Breast epithelium (tissue), 4 donors: Measurements from ENCODE around the gene DDO. TPM values are rescaled to one million over a fixed set of nuclear protein-coding genes. Genes with fewer than 3 reads are reported as not detected.

ENCODE experiments used
- DNase-seq, 2 donors: peaks; one replicate each; pipeline ENCODE4 v3.0.0-alpha.2; 2019; ENCODE audit warnings: low spot score in 2 of 2
- H3K27ac ChIP-seq, 2 donors: fragments of 200-600 bp; sonication (generic) in 1 of 2; one replicate each; pipeline ENCODE4 v1.5.1; 2016 to 2019; ENCODE audit warnings: mild to moderate bottlenecking in 1 of 2
- H3K27me3 ChIP-seq, 2 donors: fragments of 200-600 bp; sonication (generic) in 1 of 2; one replicate each; pipeline versions ENCODE4 v1.5.1 to v1.6.0; 2017 to 2019; ENCODE audit warnings: control low read depth in 1 of 2, mild to moderate bottlenecking in 1 of 2
- H3K36me3 ChIP-seq: fragments of 200-600 bp; one replicate; pipeline ENCODE4 v1.5.1; 2019
- H3K4me1 ChIP-seq, 2 donors: fragments of 200-600 bp; sonication (generic); one replicate each; pipeline ENCODE4 v1.5.1; 2016 to 2019; ENCODE audit warnings: control low read depth in 1 of 2
- H3K4me3 ChIP-seq, 3 donors: fragments of 200-600 bp; sonication (generic); 1 replicate in 2 of 3; 2 replicates in 1 of 3; pipeline ENCODE4 v1.5.1; 2016 to 2019; ENCODE audit warnings: mild to moderate bottlenecking in 3 of 3, moderate library complexity in 2 of 3
- H3K9me3 ChIP-seq, 2 donors: fragments of 200-600 bp; sonication (generic) in 1 of 2; one replicate each; pipeline ENCODE4 v1.5.1; 2016 to 2019; ENCODE audit warnings: control low read depth in 1 of 2
- POLR2A ChIP-seq: fragments of 450-650 bp; IDR thresholded peaks from one replicate; pipeline ENCODE4 v1.6.1; 2016; ENCODE audit warnings: antibody characterized with exemption, mild to moderate bottlenecking, moderate library complexity
- POLR2AphosphoS5 ChIP-seq, 3 donors: sonication (generic); formaldehyde crosslinking; IDR thresholded peaks; one replicate each; pipeline ENCODE4 v1.6.1; 2017; ENCODE audit warnings: antibody characterized with exemption in 3 of 3
- intact Hi-C: fragments of 100-400 bp; cut with DNase I; formaldehyde crosslinking; loops from one replicate; pipeline ENCODE4 v1.15.1; 2023; ENCODE audit warnings: low total_unique reads
- total RNA-seq, 3 donors: library from RNA; depleted of rRNA; stranded (reverse); fragments of >200 nt; gene quantifications; one replicate each; pipeline ENCODE4 v1.1.0, GENCODE V29; 2016
- TF ChIP-seq, protein P1 (sequence below), 3 donors: fragments of 450-650 bp; IDR thresholded peaks; one replicate each; pipeline ENCODE4 v1.5.1; 2016 to 2017; ENCODE audit warnings: antibody characterized with exemption in 3 of 3, mild to moderate bottlenecking in 3 of 3, moderate library complexity in 3 of 3

DDO gene
- total RNA-seq, 3 donors from 2014 or later: 1.6 to 4.7 (median 2.0) TPM

DNA sequence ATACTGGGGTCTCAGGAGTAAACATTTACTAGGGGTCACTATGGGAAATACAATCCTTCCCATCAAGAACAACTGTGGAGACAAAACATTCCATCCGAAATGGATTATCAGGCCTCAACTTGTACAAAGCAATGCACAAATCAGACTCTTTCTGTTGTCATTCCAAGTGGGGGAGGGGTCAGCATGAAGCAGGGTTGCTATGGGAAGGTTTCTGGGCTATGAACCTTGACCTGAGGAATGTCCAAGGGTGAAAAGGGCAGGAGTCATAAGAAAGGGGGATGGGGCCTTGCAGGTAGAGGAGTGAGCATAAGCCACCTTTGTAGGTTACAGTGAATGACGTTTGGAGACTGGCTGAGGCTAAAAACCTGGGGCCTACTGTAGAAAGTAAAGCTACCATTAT is 60.4 kb downstream of the DDO start:
- H3K27ac ChIP-seq: peak overlapping the region in 1 of 2 donors; percentile 57
- intact Hi-C loops: no loop called here
- H3K36me3 ChIP-seq: no peaks in the 10 kb centered on the region
- no peaks in the 10 kb centered on the region for H3K4me1 ChIP-seq
- TF ChIP-seq POLR2A: no peak
- no peak for TF ChIP-seq POLR2AphosphoS5 (IDR thresholded peaks at IDR 0.05)
- TF ChIP-seq, protein P1, sequence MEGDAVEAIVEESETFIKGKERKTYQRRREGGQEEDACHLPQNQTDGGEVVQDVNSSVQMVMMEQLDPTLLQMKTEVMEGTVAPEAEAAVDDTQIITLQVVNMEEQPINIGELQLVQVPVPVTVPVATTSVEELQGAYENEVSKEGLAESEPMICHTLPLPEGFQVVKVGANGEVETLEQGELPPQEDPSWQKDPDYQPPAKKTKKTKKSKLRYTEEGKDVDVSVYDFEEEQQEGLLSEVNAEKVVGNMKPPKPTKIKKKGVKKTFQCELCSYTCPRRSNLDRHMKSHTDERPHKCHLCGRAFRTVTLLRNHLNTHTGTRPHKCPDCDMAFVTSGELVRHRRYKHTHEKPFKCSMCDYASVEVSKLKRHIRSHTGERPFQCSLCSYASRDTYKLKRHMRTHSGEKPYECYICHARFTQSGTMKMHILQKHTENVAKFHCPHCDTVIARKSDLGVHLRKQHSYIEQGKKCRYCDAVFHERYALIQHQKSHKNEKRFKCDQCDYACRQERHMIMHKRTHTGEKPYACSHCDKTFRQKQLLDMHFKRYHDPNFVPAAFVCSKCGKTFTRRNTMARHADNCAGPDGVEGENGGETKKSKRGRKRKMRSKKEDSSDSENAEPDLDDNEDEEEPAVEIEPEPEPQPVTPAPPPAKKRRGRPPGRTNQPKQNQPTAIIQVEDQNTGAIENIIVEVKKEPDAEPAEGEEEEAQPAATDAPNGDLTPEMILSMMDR (IDR thresholded peaks at IDR 0.05): no peak
- H3K9me3 ChIP-seq: no peaks in the 10 kb centered on the region
- H3K27me3 ChIP-seq: peaks cover 0 to 8% of the 10 kb centered on the region in 2 donors
- H3K4me3 ChIP-seq: no peak overlapping the region
- DNase-seq: no peak

DNA sequence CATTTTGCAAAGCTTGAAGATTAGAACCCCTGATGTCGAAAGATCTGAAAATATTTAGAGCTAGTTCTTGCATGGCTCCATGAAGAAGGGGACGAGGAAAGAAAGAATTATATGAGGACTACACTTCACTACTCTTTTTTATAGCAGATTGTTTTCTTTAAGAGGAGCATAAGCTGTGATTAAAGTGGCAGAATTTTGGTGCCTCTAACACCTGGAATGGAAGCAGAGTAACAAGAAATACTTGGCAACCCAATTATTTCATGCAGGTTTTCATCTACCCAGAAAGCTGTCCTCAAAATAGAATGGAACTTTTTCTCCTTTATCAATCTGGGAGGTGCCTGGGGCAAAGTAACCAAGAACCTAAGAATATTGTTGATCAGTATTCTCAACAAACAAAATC is 61.2 kb downstream of the DDO start:
- intact Hi-C loops: no loop called here
- no peak for DNase-seq
- H3K36me3 ChIP-seq: no peaks in the 10 kb centered on the region
- no peak overlapping the region for H3K4me3 ChIP-seq
- H3K27ac ChIP-seq: no peak overlapping the region
- no peak for TF ChIP-seq POLR2AphosphoS5 (IDR thresholded peaks at IDR 0.05)
- TF ChIP-seq, protein P1 (IDR thresholded peaks at IDR 0.05): no peak
- no peak for TF ChIP-seq POLR2A
- H3K9me3 ChIP-seq: no peaks in the 10 kb centered on the region
- no peaks in the 10 kb centered on the region for H3K4me1 ChIP-seq
- peaks cover 0 to 8% of the 10 kb centered on the region in 2 donors for H3K27me3 ChIP-seq

DNA sequence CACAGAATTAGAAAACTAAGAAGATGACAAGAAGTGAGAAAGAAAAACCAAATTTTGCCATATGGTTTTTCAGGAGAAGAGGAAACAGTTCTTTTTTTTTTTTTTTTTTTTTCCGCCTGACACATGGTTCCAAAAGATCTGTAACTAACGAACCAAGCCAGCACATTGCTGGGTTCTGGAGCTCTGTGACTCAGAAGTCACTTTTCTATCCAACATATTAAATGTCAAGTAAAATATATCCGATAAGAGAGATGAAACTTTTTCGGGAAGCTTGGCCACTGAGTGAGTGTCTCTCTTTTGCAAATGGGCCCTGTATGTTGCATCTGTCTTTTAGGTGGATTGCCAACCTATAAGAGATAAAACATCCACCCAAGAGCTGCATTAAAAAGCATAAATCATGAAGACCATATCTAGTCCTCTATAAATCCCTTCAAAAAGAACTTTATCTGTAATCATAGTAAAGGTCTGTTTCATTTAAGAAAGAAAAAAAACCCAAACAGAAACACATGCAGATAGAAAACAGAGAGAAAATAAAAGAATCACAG is 61.8 kb downstream of the DDO start:
- intact Hi-C loops: no loop called here
- Histone ChIP-seq H3K27me3 (peaks cover 0 to 8% of the 10 kb centered on the region in 2 donors), H3K36me3 (no peaks in the 10 kb centered on the region), H3K4me1 (no peaks in the 10 kb centered on the region), H3K9me3 (no peaks in the 10 kb centered on the region), H3K4me3 (no peak overlapping the region), H3K27ac (no peak overlapping the region)
- TF ChIP-seq POLR2AphosphoS5 (IDR thresholded peaks at IDR 0.05): no peak
- TF ChIP-seq, protein P1 (IDR thresholded peaks at IDR 0.05): no peak
- TF ChIP-seq POLR2A: no peak
- no peak for DNase-seq

DNA sequence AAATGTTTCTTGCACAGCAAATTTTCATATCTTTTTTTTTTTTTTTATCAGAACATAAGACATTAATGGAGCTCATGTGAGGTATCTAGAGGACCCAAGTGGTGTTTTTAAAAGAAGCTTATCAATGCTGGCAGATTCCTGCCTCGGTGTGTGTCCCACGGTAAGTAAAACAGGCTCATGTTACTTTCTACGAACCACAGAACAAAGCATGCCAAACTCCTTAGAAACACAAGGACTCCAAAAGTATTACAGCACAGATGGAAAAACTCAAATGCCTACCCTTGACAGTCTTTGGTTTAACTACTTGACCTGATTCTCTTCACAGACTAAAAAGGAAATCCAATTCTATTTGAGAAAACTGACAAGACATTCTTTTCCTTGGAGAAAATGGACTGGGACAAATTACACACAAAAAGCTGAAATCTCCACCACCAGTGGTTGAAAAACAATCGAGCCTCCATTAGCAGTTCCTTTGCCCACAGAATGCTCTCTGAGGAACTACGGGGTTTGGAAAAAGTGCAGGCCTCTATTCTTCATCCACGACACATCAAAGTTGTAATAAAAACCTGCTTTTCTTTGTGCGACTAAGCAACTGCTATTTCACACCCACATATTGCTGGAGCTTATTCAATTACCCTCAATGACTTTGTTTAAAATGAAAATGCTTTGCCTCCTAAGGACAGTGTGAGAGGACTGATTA is 62.7 kb downstream of the DDO start:
- intact Hi-C loops: no loop called here
- H3K4me3 ChIP-seq: no peak overlapping the region
- TF ChIP-seq, protein P1 (IDR thresholded peaks at IDR 0.05): no peak
- H3K36me3 ChIP-seq: no peaks in the 10 kb centered on the region
- H3K9me3 ChIP-seq: no peaks in the 10 kb centered on the region
- no peaks in the 10 kb centered on the region for H3K4me1 ChIP-seq
- H3K27ac ChIP-seq: peak overlapping the region in 1 of 2 donors; percentile 44
- peaks cover 0 to 8% of the 10 kb centered on the region in 2 donors for H3K27me3 ChIP-seq
- DNase-seq: no peak

DNA sequence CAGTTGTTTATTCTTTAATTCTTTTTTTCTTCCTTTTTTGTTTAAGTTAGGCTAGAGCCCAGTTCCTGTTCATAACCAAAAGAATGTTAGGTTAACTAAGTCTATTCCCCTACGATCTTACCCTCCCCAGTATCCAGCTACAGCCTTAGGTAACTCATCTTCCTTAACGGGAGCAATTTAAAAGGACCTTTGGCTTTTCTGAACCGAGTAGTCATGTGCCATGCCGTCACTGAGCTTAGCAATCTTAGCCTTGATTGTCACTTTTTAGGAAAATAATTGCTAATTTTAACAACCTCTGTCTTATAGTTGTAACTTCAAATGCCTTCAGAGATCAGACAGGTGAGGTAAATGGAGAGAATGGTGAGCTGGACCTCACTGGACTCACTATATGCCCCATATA is 63.4 kb downstream of the DDO start:
- no peak for DNase-seq
- TF ChIP-seq POLR2A (no peak), POLR2AphosphoS5 (IDR thresholded peaks at IDR 0.05) (no peak)
- TF ChIP-seq, protein P1 (IDR thresholded peaks at IDR 0.05): no peak
- H3K4me3 ChIP-seq: no peak overlapping the region
- H3K9me3 ChIP-seq: no peaks in the 10 kb centered on the region
- H3K36me3 ChIP-seq: no peaks in the 10 kb centered on the region
- H3K4me1 ChIP-seq: no peaks in the 10 kb centered on the region
- intact Hi-C loops: no loop called here
- H3K27ac ChIP-seq: peak overlapping the region in 1 of 2 donors; percentile 26
- peaks cover 0 to 4% of the 10 kb centered on the region in 2 donors for H3K27me3 ChIP-seq
